GM19238 (cell line): Measurements from ENCODE around the gene COMT.

Experiments used
- DNase-seq: peaks from one replicate; pipeline ENCODE4 v3.0.0; 2011; ENCODE audit warnings: low spot score; ENCODE audit not compliant: insufficient read length

Gene COMT

DNA sequence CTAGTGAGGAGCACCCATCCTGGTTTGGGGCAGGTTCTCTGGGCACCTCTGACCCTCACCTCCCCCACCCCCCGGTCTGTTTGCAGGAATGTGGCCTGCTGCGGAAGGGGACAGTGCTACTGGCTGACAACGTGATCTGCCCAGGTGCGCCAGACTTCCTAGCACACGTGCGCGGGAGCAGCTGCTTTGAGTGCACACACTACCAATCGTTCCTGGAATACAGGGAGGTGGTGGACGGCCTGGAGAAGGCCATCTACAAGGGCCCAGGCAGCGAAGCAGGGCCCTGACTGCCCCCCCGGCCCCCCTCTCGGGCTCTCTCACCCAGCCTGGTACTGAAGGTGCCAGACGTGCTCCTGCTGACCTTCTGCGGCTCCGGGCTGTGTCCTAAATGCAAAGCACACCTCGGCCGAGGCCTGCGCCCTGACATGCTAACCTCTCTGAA, 26.9 kb downstream of the COMT start:
- DNase-seq, result no peak

- no peak for DNase-seq
Measured at GRCh38 chr22:19969141-19969928, 27.8 kb downstream of the COMT start.

DNA sequence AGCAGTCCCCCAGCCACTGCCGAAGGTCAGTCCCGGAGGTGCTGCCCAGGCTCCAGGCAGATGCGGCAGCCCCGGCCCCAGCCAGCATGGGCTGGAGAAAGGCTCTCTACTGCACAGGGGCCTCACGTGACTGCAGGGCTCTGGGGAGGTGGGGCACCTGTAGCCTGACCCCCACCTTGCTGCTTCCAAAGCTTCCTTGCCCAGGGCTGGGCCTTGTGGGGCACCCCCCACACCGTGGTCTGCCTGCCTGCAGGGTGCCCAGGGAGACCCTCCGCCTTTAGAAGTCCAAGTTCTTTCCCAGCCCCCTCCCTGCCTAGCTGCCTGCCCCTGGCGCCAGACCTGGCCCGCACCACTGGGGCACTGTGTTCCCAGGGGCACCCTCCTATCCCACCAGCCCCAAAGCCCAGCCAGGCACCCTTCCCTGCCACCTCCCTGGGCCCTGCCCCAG, 28.5 kb downstream of the COMT start:
- DNase-seq, result no peak

DNA sequence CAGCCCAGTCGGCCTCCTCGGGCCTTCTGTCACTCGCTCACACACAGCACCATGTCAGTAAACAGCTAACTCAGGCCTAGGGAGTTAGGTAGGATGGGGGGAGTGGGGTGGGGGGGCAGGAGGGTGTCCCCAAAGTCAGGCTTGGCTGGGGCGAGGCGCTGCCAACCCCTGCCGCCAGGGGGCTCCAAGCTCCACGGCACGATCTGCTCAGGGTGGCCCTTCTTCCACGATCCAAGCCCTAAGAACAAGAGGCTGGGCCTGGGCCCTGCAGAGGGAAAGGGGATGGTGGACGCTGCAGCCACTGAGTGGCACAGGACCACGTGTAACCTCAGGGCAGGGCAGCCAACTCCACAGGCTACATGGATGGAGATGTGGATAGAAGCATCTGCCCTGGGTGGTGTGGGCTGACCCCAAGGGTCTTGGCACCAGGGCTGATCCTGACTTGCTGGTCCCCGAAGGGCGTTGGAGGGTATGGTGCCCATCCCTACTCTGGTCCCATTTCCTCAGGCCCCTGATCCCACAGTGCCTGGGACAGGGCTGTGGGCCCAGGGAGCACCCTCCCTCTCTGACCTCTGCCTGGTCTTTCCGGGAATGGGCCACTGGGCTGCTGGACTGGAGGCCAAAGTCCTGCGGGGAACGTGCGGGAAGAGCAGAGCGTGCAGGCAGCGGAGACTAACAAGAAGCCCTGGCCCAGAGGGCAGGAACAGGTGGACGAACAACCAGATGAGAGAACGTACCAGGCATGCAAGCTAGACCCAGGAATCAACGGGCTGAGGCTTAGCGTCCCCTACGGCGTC, 29.1 kb downstream of the COMT start:
- peak; percentile 87 for DNase-seq

GRCh38 chr22:19971276-19972124, 29.9 kb downstream of the COMT start:
- no peak for DNase-seq

- no peak for DNase-seq
Measured at GRCh38 chr22:19972251-19972650, 30.7 kb downstream of the COMT start.

DNA sequence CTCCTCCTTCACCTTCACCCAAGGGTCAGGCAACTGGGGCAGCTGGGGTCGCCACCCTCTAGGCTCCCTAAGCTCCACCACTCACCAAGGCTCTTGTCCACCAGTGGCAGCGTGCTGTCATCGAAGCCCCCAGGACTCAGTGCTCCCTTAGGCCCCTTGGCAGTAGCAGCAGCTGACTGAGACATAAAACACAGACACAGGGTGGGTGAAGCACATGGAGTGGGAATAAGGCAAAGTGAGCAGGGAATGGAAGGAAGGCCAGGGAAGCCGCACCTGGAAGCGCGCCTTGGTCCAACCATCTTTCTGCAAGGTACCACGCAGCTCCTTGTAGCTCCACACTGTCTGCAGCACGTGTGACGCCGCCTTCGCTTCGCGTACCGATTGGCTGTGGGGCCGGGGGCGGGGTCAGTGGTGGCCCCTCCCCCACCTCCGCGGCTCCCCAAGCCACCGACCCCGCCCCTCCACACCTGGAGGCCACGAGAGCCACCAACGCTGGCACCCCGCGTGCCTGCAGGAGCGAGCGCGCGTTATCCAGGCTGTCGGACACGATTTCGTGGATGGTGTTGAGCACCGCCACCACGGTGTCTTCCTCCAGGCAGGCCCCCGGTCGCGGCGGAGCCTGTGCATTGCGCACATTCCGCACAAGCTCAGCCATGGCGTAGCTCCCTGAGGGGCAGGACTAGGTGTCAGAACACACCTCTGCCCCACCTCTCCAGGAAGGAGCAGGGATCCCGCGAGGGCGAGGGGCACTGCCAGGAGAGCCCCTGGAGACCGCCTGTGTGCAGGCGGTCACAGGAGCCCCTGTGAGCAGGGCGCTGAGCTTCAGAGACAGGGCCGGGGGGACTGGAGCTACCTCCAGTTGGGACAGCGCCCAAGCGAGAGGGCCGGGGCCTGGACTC, 31.3 kb downstream of the COMT start:
- no peak for DNase-seq

GRCh38 chr22:19973551-19974267, 32.1 kb downstream of the COMT start:
- DNase-seq, result no peak

DNA sequence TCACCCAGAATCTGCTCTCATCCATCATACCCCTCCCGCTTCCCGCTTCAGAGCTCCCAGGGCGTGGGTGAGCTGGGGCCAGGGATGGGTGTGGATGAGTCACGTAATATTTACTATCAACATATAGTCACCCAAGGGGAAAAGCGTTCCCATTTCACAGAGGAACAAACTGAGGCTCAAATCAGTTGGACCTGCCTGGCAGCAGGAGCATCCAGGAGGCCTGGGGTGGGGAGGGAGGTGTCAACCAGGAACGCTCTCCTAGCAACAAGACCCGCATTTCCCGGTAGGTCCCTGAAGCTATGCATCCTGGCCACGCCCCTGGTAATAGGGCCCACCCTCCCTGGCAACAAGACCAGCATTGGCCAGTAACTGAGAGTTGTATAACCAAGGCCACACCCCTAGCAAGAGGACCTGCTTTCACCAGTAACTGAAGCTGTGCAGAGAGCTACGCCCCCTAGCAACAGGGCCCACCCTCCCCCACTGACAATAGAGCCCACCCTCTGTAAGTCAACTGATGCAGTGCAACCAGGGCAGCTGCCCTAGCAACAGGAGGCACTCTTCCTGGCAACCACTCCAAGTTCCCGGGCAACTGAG, 32.8 kb downstream of the COMT start:
- DNase-seq, result peak; percentile 77

DNA sequence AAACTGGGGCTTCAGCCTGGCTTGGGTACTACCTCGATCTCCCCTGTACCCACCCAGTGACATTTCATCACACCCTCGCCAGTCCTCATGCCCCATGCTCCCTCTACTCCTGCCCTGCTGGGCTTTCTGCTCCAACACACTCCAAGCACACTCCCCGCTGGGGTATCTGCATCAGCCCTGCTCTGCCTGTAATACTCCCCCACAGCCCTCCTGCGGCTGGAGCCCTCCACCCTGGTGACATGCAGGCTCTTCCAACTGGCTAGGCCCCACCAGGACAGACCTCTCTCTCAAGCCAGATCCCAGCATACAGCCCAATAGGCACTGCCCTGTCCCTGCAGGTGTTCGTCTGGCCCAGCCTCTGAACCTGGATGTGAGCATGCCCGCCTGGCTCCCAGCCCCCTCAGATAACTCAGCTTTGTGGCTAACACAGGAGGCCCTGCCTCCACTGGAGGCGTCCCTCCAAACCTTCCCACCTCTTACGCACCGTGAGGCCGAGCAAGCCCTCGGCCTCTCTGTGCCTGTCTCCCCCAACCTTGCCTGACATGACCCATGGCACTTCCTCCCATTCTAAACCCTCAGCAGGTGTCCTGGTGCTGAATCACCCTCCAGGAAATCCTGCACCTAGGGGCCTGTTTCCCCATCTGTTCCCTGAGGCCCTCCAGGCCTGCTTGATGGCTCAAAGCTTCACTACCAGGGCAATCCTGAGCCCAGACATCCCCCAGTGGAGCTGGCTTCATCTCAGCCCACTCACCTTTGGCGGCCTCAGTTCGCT, 33.5 kb downstream of the COMT start:
- no peak for DNase-seq

- no peak for DNase-seq
Measured at GRCh38 chr22:19975707-19976035, 34.1 kb downstream of the COMT start.

DNA sequence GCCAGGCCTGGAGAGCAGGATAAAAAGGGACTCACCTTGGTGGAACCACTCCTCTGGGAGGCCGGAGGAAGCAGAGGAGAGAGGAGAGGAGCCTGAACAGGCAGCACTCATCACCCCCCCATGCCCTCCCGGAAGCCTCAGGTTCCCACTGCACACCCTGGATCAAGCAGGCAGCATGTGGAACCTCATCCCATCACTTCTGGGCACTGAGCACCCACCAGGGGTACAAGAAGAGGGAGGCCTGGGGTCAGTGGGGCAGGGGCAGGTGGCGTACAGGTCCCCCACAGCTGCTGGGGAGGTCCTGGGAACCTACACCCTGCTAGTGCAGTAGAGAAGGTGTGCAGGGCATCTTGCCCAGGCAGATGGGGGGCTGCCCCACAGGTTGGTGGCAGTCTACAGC, 35.1 kb downstream of the COMT start:
- no peak for DNase-seq

GRCh38 chr22:19977296-19978243, 36.0 kb downstream of the COMT start:
- no peak for DNase-seq

- no peak for DNase-seq
Measured at GRCh38 chr22:19978748-19979147, 37.2 kb downstream of the COMT start.

DNA sequence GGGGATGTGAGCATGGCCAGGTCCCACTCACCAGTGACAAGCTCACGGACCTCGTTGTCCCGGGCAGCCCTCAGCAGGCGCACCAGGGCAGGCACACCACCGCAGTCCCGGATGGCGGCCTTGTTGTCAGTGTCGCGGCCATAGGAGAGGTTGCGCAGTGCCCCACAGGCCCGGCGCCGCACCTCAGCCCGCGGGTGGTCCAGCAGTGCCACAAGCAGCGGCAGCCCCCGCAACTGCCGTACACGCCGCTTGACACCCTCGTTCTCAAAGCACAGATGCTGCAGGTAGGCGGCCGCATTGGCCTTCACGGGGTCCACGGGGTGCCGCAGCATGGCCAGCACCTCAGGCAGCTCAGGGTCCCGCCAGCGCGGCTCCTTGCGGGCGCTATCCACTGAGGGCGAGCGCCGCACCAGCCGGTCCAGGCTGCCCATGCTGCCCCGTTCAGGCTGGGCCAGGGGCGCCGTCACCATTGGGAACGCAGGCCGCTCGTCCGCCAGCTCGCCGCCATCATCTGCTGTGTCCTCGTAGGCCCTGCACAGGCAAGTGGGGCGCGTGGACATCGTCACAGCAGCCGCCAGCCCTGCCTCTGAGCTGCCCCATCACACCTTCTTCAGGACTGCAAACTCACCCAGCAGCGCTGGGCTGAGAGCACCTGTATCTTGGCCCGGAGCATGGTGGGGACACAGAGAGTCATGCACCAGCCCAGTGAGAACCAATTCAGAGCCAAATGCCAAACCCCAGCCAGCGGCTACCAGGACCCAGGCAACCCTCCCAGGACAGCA, 38.3 kb downstream of the COMT start:
- no peak for DNase-seq

DNA sequence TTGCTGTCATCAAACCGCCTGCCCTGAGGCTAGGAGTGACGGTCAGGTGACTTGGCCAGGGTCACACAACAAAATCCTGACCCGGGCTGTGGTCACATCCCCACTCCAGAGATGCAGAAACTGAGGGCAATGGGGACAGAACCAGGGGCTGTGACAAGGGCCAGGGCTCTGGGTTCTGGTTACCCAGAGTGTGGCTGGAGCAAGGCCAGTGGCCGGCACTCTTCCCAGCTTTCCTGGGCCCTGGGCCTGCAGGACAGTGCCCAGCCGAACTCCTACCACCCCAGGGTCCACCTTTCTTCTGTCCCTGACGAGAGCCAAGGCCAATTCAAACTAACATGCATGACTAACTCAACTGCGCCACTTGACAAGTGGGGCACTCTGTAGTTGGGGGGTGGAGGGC, 39.2 kb downstream of the COMT start:
- no peak for DNase-seq
